Natural killer cell (primary cell): Measurements from ENCODE around the gene XRCC3. TPM values are rescaled to one million over a fixed set of nuclear protein-coding genes. Genes with fewer than 3 reads are reported as not detected.

Source experiments
- ATAC-seq, 3 donors: fragments of 150-1000 bp in 2 of 3; fragments of 200-7000 bp in 1 of 3; cut with Tn5 transposase; 1 replicate in 1 of 3; 2 replicates in 2 of 3; pipeline ENCODE4 v1.10.0; 2021; ENCODE audit warnings: mild to moderate bottlenecking in 2 of 3, moderate library complexity in 2 of 3
- DNase-seq, 2 donors: peaks; one replicate each; pipeline versions ENCODE4 v3.0.0 to v3.0.0-alpha.2; 2013 to 2021; ENCODE audit warnings: mixed read lengths in 1 of 2
- H3K27ac ChIP-seq: one replicate; pipeline ENCODE4 v1.5.1; 2013; ENCODE audit warnings: mild to moderate bottlenecking, low read length
- H3K27me3 ChIP-seq: one replicate; pipeline ENCODE4 v1.6.1; 2013; ENCODE audit warnings: low read length; ENCODE audit not compliant: control insufficient read depth, insufficient read depth
- H3K36me3 ChIP-seq: one replicate; pipeline ENCODE4 v1.6.1; 2013; ENCODE audit warnings: low read length; ENCODE audit not compliant: control insufficient read depth, insufficient read depth
- H3K4me1 ChIP-seq: one replicate; pipeline ENCODE4 v1.6.1; 2013; ENCODE audit warnings: low read length; ENCODE audit not compliant: control insufficient read depth, insufficient read depth
- H3K4me3 ChIP-seq: one replicate; pipeline ENCODE4 v1.5.1; 2013; ENCODE audit warnings: low read length
- H3K9me3 ChIP-seq: one replicate; pipeline ENCODE4 v1.6.1; 2013; ENCODE audit warnings: low read length; ENCODE audit not compliant: control insufficient read depth, insufficient read depth
- H3K27ac Mint-ChIP-seq, 2 donors: one replicate each; pipeline ENCODE4 v1.8.0; 2022; ENCODE audit warnings: mild to moderate bottlenecking in 2 of 2, mixed read lengths in 2 of 2, moderate library complexity in 1 of 2
- H3K27me3 Mint-ChIP-seq, 2 donors: one replicate each; pipeline ENCODE4 v1.8.0; 2022; ENCODE audit warnings: low read depth in 2 of 2, mixed read lengths in 2 of 2
- H3K36me3 Mint-ChIP-seq: one replicate; pipeline ENCODE4 v1.8.0; 2022; ENCODE audit warnings: mixed read lengths
- H3K4me1 Mint-ChIP-seq, 2 donors: one replicate each; pipeline ENCODE4 v1.8.0; 2022; ENCODE audit warnings: mixed read lengths in 2 of 2
- H3K4me3 Mint-ChIP-seq: one replicate; pipeline ENCODE4 v1.8.0; 2022; ENCODE audit warnings: mild to moderate bottlenecking, moderate library complexity, mixed read lengths
- H3K9me3 Mint-ChIP-seq, 2 donors: one replicate each; pipeline ENCODE4 v1.8.0; 2022; ENCODE audit warnings: mixed read lengths in 2 of 2
- CTCF ChIP-seq: fragments of 200-600 bp; IDR thresholded peaks from one replicate; pipeline ENCODE4 v1.8.0; 2022; ENCODE audit warnings: antibody characterized with exemption
- WGBS: methylation state at CpG from one replicate; pipeline ENCODE4 v1.1.7; 2013; ENCODE audit warnings: missing lambda C conversion rate; ENCODE audit not compliant: insufficient coverage; 5-methylcytosine and 5-hydroxymethylcytosine counted together
- intact Hi-C: fragments of 100-400 bp; cut with micrococcal nuclease; formaldehyde crosslinking; loops from one replicate; pipeline ENCODE4 v1.14.2; 2022
- total RNA-seq, 4 donors: library from RNA; stranded (reverse); fragments of 120-200 nt in 1 of 4; gene quantifications; one replicate each; pipeline versions ENCODE4 v1.2.3 to v1.2.4, GENCODE V29; 2013 to 2022

The XRCC3 gene
- total RNA-seq, 3 donors from 2014 or later (not counting 1 experiment from before 2014, with no cell fraction given) = 11.6 to 12.8 (median 12.7) TPM

GRCh38 chr14:103710771-103711377 lies 4.4 kb downstream of the XRCC3 start:
- Mint-ChIP-seq H3K36me3 (no peaks in the 10 kb centered on the region), H3K9me3 (no peaks in the 10 kb centered on the region), H3K4me3 (no peak overlapping the region), H3K27me3 (no peaks in the 10 kb centered on the region), H3K4me1 (peaks cover 6 to 14% of the 10 kb centered on the region in 2 donors), H3K27ac (no peak overlapping the region)
- Histone ChIP-seq H3K4me3 (no peak overlapping the region), H3K27ac (no peak overlapping the region), H3K27me3 (no peaks in the 10 kb centered on the region), H3K4me1 (peaks cover 11% of the 10 kb centered on the region), H3K9me3 (no peaks in the 10 kb centered on the region), H3K36me3 (peaks cover 4% of the 10 kb centered on the region)
- no peak for DNase-seq
- ATAC-seq = no peak
- TF ChIP-seq CTCF = no peak
- intact Hi-C loops = no loop called here
- 92% methylated on average over 6 of the region's 9 CpGs for WGBS

GRCh38 chr14:103709814-103710213 lies 5.4 kb downstream of the XRCC3 start:
- WGBS = 98% methylated on average over 15 of the region's 15 CpGs
- Histone ChIP-seq H3K4me3 (no peak overlapping the region), H3K9me3 (no peaks in the 10 kb centered on the region), H3K27me3 (no peaks in the 10 kb centered on the region), H3K27ac (no peak overlapping the region), H3K4me1 (peaks cover 10% of the 10 kb centered on the region), H3K36me3 (peaks cover 4% of the 10 kb centered on the region)
- Mint-ChIP-seq H3K4me1 (peaks cover 6 to 12% of the 10 kb centered on the region in 2 donors), H3K27ac (no peak overlapping the region), H3K27me3 (no peaks in the 10 kb centered on the region), H3K4me3 (no peak overlapping the region), H3K9me3 (no peaks in the 10 kb centered on the region), H3K36me3 (no peaks in the 10 kb centered on the region)
- DNase-seq (no peak), ATAC-seq (no peak)
- intact Hi-C loops = no loop called here
- no peak for TF ChIP-seq CTCF

GRCh38 chr14:103708750-103709187 lies 6.5 kb downstream of the XRCC3 start:
- no peak for TF ChIP-seq CTCF
- Mint-ChIP-seq H3K27me3 (no peaks in the 10 kb centered on the region), H3K9me3 (no peaks in the 10 kb centered on the region), H3K4me1 (peaks cover 6 to 14% of the 10 kb centered on the region in 2 donors), H3K27ac (no peak overlapping the region), H3K4me3 (no peak overlapping the region), H3K36me3 (no peaks in the 10 kb centered on the region)
- intact Hi-C loops = no loop called here
- H3K4me1 ChIP-seq = no peaks in the 10 kb centered on the region
- DNase-seq (no peak), ATAC-seq (no peak)
- no peaks in the 10 kb centered on the region for H3K9me3 ChIP-seq
- H3K36me3 ChIP-seq = peaks cover 4% of the 10 kb centered on the region
- no peak overlapping the region for H3K27ac ChIP-seq
- H3K27me3 ChIP-seq = no peaks in the 10 kb centered on the region
- no peak overlapping the region for H3K4me3 ChIP-seq
- 96% methylated on average over 18 of the region's 18 CpGs for WGBS
